HG03064 (cell line): Measurements from ENCODE around the gene GATB.

Experiments
- ATAC-seq: cut with Tn5 transposase; IDR thresholded peaks from one replicate; pipeline ENCODE4 v1.9.1; 2021; ENCODE audit warnings: low read depth; ENCODE audit not compliant: unreplicated experiment

GATB gene

GRCh38 chr4:151678048-151678872, 82.5 kb downstream of the GATB start:
- no peak for ATAC-seq

- ATAC-seq, result no peak
These were observed 83.6 kb downstream of the GATB start for GRCh38 chr4:151677193-151677592.

GRCh38 chr4:151676301-151676700, 84.5 kb downstream of the GATB start:
- ATAC-seq, result no peak

GRCh38 chr4:151675411-151675971, 85.3 kb downstream of the GATB start:
- ATAC-seq, result no peak

GRCh38 chr4:151674804-151675391, 85.9 kb downstream of the GATB start:
- no peak for ATAC-seq

DNA sequence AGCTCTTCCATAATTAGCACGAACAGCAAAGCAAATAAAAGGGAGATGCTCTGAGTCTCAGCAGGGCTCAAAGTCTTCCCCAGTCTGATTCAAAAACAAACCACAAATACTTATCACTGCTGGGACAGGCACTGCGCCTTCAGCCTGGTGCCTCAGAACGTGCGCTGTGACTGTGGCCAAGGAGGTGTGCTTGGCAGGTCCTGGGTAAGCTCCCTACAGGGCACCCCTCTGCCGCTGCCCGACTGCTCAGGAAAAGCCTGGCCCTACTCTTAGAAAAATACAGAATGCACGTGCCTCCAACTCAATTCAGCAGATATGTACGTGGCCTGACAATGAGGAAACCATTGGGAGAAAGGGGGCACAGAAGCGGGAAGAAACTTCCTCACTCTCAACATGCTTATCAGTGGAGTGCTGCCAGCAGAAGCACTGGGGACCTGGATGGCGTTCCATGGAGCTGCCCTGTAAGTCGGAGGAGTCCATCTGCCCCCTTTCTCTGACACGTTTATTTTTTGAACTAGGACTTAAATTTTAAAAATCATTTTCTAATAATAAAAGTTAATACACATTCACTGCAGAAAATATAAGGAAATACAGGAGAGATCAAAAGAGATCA, 86.8 kb downstream of the GATB start:
- no peak for ATAC-seq

GRCh38 chr4:151672996-151673395, 87.8 kb downstream of the GATB start:
- ATAC-seq, result no peak

GRCh38 chr4:151671541-151672059, 89.2 kb downstream of the GATB start:
- no peak for ATAC-seq

- no peak for ATAC-seq
These were observed 90.0 kb downstream of the GATB start for GRCh38 chr4:151670843-151671242.

- no peak for ATAC-seq
These were observed 90.8 kb downstream of the GATB start for GRCh38 chr4:151669990-151670389.

DNA sequence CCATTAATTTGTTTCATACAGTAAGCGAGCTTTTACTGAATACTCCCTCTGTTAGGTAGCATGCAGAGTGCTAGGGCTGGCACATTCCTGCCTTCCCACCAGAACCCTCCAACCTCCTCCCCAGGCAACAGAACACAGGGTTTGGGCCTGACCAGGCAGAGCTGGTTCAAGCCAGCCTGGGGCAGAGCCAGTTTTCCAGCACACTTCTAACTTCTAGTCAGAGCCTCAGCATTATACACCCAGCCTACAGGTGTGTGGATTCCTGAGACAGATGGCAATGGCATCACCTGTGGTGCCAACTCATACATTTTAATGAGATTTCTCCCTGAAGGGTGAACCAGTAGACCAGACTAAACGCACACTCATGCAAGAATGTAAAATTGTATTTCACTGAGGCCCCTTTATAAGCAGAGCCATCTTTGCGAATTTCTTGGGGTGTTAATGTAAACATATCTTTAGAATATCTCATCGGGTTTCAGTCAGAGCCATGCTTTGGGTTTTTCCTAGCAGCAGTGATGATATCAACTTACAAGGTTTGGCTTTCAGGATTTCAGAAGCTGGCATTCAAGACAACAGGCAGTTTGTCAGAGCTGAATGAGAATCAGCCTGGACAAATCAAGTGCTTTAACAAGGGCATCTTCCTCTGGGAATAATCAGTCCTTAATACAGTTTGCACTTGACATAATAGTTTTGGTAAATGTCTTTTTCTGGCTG, 92.0 kb downstream of the GATB start:
- no peak for ATAC-seq

- ATAC-seq, result no peak
These were observed 93.1 kb downstream of the GATB start for GRCh38 chr4:151667666-151668065.

DNA sequence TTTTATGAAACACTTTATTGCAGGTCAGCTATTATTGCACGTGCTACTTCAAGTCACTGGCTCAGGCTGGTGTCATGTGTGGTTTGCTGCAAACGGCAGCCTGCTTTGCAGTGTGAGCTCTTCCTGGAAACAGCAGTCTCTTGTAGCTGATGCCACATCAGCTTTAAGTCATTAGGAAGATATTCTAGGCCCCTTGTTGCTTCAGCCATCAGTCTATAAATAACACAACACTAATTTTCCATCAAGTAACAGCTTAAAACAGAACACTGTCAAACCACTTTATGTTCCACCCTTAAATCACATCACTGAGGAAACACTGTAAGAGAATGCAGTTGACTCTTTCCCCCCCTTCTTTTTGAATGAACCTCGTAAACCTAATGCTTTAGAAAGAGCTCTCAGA, 93.8 kb downstream of the GATB start:
- ATAC-seq, result no peak

DNA sequence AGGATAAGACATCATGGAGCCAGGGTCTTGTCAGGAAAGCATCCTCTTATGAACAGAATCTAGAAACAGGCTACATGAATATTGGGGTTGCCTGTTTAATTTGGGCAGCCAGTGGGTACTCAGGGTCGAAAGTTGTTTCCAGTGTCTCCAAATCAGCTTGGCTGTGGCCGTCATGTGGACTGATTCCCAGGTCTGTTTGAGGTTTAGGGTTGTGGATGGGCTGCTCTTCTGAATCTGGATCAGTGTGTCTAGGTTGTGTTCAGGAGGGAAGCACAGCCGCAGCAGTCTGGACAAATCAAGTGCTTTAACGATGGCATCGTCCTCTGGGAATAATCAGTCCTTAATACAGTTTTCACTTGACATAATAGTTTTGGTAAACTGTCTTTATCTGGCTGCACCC, 94.3 kb downstream of the GATB start:
- ATAC-seq, result no peak

- no peak for ATAC-seq
These were observed 95.1 kb downstream of the GATB start for GRCh38 chr4:151665785-151666127.

DNA sequence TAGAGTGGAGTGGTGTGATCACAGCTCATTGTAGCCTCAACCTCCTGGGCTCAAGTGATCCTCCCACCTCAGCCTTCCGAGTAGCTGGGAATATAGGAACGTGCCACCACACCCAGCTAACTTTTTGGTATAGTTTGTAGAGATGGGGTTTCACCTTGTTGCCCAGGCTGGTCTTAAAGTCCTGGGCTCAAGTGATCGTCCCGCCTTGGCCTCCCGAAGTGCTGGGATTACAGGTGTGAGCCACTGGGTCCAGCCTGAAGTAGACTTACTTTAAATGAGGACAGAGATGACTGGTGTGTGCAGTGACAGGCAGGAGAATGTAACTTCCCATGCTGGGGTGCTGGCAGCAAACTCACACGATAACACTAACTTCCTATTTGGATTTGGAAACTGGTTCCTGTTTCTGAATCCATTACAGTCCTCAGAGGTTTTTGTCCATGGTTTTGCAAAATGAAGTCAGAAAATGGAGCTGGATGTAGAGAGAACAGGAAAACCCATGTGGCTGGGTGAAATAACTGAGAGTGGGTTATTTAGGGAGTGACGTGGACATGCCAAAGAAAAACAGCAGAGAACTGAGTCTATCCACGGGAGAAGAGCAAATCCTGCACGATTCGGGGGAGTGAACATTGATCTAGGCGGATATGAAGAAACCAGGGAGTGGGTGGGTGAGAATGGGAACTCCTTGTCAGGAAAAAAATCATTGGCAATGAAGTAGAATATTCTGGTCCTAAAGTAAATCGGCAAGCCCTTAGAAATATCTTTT, 95.6 kb downstream of the GATB start:
- no peak for ATAC-seq

- no peak for ATAC-seq
These were observed 96.5 kb downstream of the GATB start for GRCh38 chr4:151664289-151664688.

- ATAC-seq, result no peak
These were observed 97.7 kb downstream of the GATB start for GRCh38 chr4:151663109-151663508.

DNA sequence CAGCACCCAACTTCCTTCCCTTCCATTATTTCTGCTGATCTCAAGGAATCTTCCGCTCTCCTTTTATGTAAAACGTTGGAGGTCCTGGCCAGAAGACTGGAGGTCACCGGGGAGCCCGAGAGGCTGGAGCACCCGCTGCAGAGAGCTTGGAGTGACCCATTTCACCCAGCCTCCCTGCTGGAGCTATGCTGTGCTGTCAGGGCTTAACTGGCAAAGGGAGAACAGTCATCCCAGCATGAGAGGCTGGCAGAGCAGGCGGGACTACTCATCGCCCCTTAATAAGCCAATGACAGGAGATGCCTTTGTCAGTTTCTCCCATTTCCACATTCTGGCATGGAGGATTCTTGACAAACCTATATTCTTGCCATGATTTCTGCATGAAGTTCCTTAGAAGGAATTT, 98.9 kb downstream of the GATB start:
- ATAC-seq, result no peak

DNA sequence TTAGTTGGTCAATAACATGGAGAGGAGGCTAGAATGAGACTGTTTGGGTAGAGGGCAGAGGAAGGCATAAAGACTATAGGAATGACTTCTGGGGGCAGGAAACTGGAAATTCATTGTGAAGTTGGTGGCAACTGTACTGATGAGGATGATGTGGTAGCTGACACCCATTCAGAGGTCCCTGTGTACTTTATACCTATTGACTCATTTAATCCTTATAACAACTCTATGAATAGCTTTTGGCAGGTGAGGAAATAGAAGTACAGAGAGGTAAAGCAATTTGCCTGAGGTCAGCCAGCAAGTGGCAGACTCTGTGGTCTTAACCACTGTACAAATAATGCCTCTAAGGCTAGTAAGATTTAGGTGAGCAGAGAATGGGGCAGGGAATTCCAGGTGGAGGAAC, 100.1 kb downstream of the GATB start:
- no peak for ATAC-seq
